HG02642 (cell line): ENCODE measurements around the gene MET.

Source experiments
- ATAC-seq: cut with Tn5 transposase; IDR thresholded peaks from one replicate; pipeline ENCODE4 v1.9.1; 2021; ENCODE audit warnings: mild to moderate bottlenecking; ENCODE audit not compliant: unreplicated experiment, poor library complexity

MET gene

GRCh38 chr7:116834815-116835504, 163.0 kb downstream of the MET start:
- no peak for ATAC-seq

GRCh38 chr7:116836048-116836447, 164.1 kb downstream of the MET start:
- no peak for ATAC-seq

GRCh38 chr7:116836911-116837310, 164.9 kb downstream of the MET start:
- no peak for ATAC-seq

- no peak for ATAC-seq
Observed at GRCh38 chr7:116837586-116837985, 165.6 kb downstream of the MET start.

GRCh38 chr7:116840256-116840655, 168.3 kb downstream of the MET start:
- ATAC-seq: no peak

GRCh38 chr7:116842371-116842770, 170.4 kb downstream of the MET start:
- ATAC-seq: no peak

- ATAC-seq: no peak
Observed at GRCh38 chr7:116843378-116843777, 171.4 kb downstream of the MET start.
